GM08714 (cell line): ENCODE results near the gene PTPRB.

ENCODE experiments used
- H3K4me3 ChIP-seq: fragments of 200-500 bp; sonication (Bioruptor generic); 2 replicates; pipeline ENCODE4 v1.5.1; 2014; ENCODE audit warnings: mild to moderate bottlenecking, low read length, inconsistent platforms
- ZNF274 ChIP-seq: IDR thresholded peaks from 2 replicates; pipeline ENCODE4 v1.6.1; 2012; ENCODE audit warnings: mild to moderate bottlenecking, low read depth, low read length

The PTPRB gene

GRCh38 chr12:70590549-70591226 lies 46.5 kb downstream of the PTPRB start:
- no peak overlapping the region for H3K4me3 ChIP-seq
- TF ChIP-seq ZNF274: no peak

- TF ChIP-seq ZNF274: no peak
- H3K4me3 ChIP-seq: no peak overlapping the region
These were observed 47.2 kb downstream of the PTPRB start for GRCh38 chr12:70590051-70590450.

GRCh38 chr12:70584332-70584731 lies 52.9 kb downstream of the PTPRB start:
- H3K4me3 ChIP-seq: no peak overlapping the region
- TF ChIP-seq ZNF274: no peak

- H3K4me3 ChIP-seq: no peak overlapping the region
- TF ChIP-seq ZNF274: no peak
These were observed 54.0 kb downstream of the PTPRB start for GRCh38 chr12:70583251-70583650.

GRCh38 chr12:70581208-70581607 lies 56.0 kb downstream of the PTPRB start:
- no peak for TF ChIP-seq ZNF274
- no peak overlapping the region for H3K4me3 ChIP-seq

GRCh38 chr12:70577283-70577634 lies 60.0 kb downstream of the PTPRB start:
- no peak overlapping the region for H3K4me3 ChIP-seq
- no peak for TF ChIP-seq ZNF274

GRCh38 chr12:70576341-70577282 lies 60.6 kb downstream of the PTPRB start:
- no peak for TF ChIP-seq ZNF274

GRCh38 chr12:70571705-70572268 lies 65.4 kb downstream of the PTPRB start:
- no peak for TF ChIP-seq ZNF274
- no peak overlapping the region for H3K4me3 ChIP-seq

More at GRCh38 chr12:70576341-70577282, 60.6 kb downstream of the PTPRB start:
- H3K4me3 ChIP-seq: no peak overlapping the region

- TF ChIP-seq ZNF274: no peak
- H3K4me3 ChIP-seq: no peak overlapping the region
These were observed 66.2 kb downstream of the PTPRB start for GRCh38 chr12:70571029-70571428.

GRCh38 chr12:70561550-70561949 lies 75.7 kb downstream of the PTPRB start:
- TF ChIP-seq ZNF274: no peak
- H3K4me3 ChIP-seq: no peak overlapping the region

GRCh38 chr12:70560671-70561070 lies 76.6 kb downstream of the PTPRB start:
- no peak overlapping the region for H3K4me3 ChIP-seq
- TF ChIP-seq ZNF274: no peak

- TF ChIP-seq ZNF274: no peak
- no peak overlapping the region for H3K4me3 ChIP-seq
These were observed 77.8 kb downstream of the PTPRB start for GRCh38 chr12:70559390-70559789.

- TF ChIP-seq ZNF274: no peak
- H3K4me3 ChIP-seq: no peak overlapping the region
These were observed 79.5 kb downstream of the PTPRB start for GRCh38 chr12:70557583-70558191.

- TF ChIP-seq ZNF274: no peak
- H3K4me3 ChIP-seq: no peak overlapping the region
These were observed 80.9 kb downstream of the PTPRB start for GRCh38 chr12:70556179-70556869.
